GM12874 (cell line): ENCODE results near the gene ZNHIT2.

ENCODE experiments used
- CTCF ChIP-seq: IDR thresholded peaks from 2 replicates; pipeline ENCODE4 v1.5.1; 2011; ENCODE audit warnings: low read depth, mild to moderate bottlenecking, control low read depth, low read length, moderate library complexity; ENCODE audit not compliant: insufficient read depth

The ZNHIT2 gene

GRCh38 chr11:65066805-65067291 lies 50.7 kb downstream of the ZNHIT2 start:
- no peak for TF ChIP-seq CTCF
